ENCODE measurements around the gene DOC2B.

The DOC2B gene

GRCh38 chr17:148757-149156 is 32.7 kb downstream of the DOC2B start:
- Histone ChIP-seq H3K9me3 (ENCODE audit: control insufficient read depth, low read length) (no peaks in the 10 kb centered on the region), H3K4me3 (ENCODE audit: low read depth, low read length) (no peak overlapping the region), H3K27me3 (ENCODE audit: control insufficient read depth, insufficient read depth, low read length) (no peaks in the 10 kb centered on the region), H3K9ac (no peak overlapping the region), H3K79me2 (no peaks in the 10 kb centered on the region), H3K27ac (no peak overlapping the region), H3K36me3 (ENCODE audit: control insufficient read depth, insufficient read depth, low read length) (no peaks in the 10 kb centered on the region), H2AFZ (no peak overlapping the region), H3K4me1 (no peaks in the 10 kb centered on the region), H3K4me2 (ENCODE audit: low read length) (no peak overlapping the region)
- TF ChIP-seq CTCF (IDR thresholded peaks at IDR 0.05), result no peak

- no peak overlapping the region for H3K27ac ChIP-seq
- no peak overlapping the region for H3K4me2 ChIP-seq (ENCODE audit: low read length)
- H3K9ac ChIP-seq, result no peak overlapping the region
- no peak overlapping the region for H2AFZ ChIP-seq
- H3K27me3 ChIP-seq (ENCODE audit: control insufficient read depth, insufficient read depth, low read length), result no peaks in the 10 kb centered on the region
- no peak for TF ChIP-seq CTCF (IDR thresholded peaks at IDR 0.05)
- H3K4me3 ChIP-seq (ENCODE audit: low read depth, low read length), result no peak overlapping the region
- H3K36me3 ChIP-seq (ENCODE audit: control insufficient read depth, insufficient read depth, low read length), result no peaks in the 10 kb centered on the region
- H3K9me3 ChIP-seq (ENCODE audit: control insufficient read depth, low read length), result no peaks in the 10 kb centered on the region
- no peaks in the 10 kb centered on the region for H3K79me2 ChIP-seq
- H3K4me1 ChIP-seq, result no peaks in the 10 kb centered on the region
These were observed 33.4 kb downstream of the DOC2B start for GRCh38 chr17:147796-148740.

- no peaks in the 10 kb centered on the region for H3K9me3 ChIP-seq (ENCODE audit: control insufficient read depth, low read length)
- H3K4me3 ChIP-seq (ENCODE audit: low read depth, low read length), result no peak overlapping the region
- no peak overlapping the region for H3K27ac ChIP-seq
- no peak overlapping the region for H3K4me2 ChIP-seq (ENCODE audit: low read length)
- H3K27me3 ChIP-seq (ENCODE audit: control insufficient read depth, insufficient read depth, low read length), result no peaks in the 10 kb centered on the region
- H3K79me2 ChIP-seq, result no peaks in the 10 kb centered on the region
- no peak for TF ChIP-seq CTCF (IDR thresholded peaks at IDR 0.05)
- H2AFZ ChIP-seq, result no peak overlapping the region
- H3K36me3 ChIP-seq (ENCODE audit: control insufficient read depth, insufficient read depth, low read length), result no peaks in the 10 kb centered on the region
- no peak overlapping the region for H3K9ac ChIP-seq
- no peaks in the 10 kb centered on the region for H3K4me1 ChIP-seq
These were observed 34.3 kb downstream of the DOC2B start for GRCh38 chr17:146983-147761.

GRCh38 chr17:146546-146945 is 34.9 kb downstream of the DOC2B start:
- no peak for TF ChIP-seq CTCF (IDR thresholded peaks at IDR 0.05)
- Histone ChIP-seq H2AFZ (no peak overlapping the region), H3K4me1 (no peaks in the 10 kb centered on the region), H3K27me3 (ENCODE audit: control insufficient read depth, insufficient read depth, low read length) (no peaks in the 10 kb centered on the region), H3K27ac (no peak overlapping the region), H3K4me2 (ENCODE audit: low read length) (no peak overlapping the region), H3K9ac (no peak overlapping the region), H3K79me2 (no peaks in the 10 kb centered on the region), H3K9me3 (ENCODE audit: control insufficient read depth, low read length) (no peaks in the 10 kb centered on the region), H3K36me3 (ENCODE audit: control insufficient read depth, insufficient read depth, low read length) (no peaks in the 10 kb centered on the region), H3K4me3 (ENCODE audit: low read depth, low read length) (no peak overlapping the region)

All from parathyroid adenoma (tissue), 2 donors.